Activated CD8-positive, alpha-beta T cell treated with anti-CD3 and anti-CD28 coated beads, Interleukin-2, amount 10 ng/mL, durations not matched to agents 7 days and 5 days (primary cell): Measurements from ENCODE around the gene C1QL2. TPM values are rescaled to one million over a fixed set of nuclear protein-coding genes. Genes with fewer than 3 reads are reported as not detected.

Source experiments
- ATAC-seq: fragments of 150-1000 bp; cut with Tn5 transposase; one replicate; pipeline ENCODE4 v1.10.0; 2021; ENCODE audit warnings: moderate library complexity
- CTCF ChIA-PET: fragments of 350-600 bp; sonication (Branson Sonifier 250); formaldehyde crosslinking; loops from one replicate; lab custom pipeline; 2021; ENCODE audit warnings: antibody characterized with exemption; lab: Charles Lee
- POLR2A ChIA-PET: fragments of 350-600 bp; sonication (Branson Sonifier 250); formaldehyde crosslinking; loops from one replicate; lab custom pipeline; 2021; ENCODE audit warnings: antibody characterized with exemption; lab: Charles Lee
- DNase-seq: peaks from one replicate; pipeline ENCODE4 v3.0.0-alpha.2; 2020
- H3K27ac Mint-ChIP-seq: one replicate; pipeline ENCODE4 v1.8.0; 2021; ENCODE audit warnings: mild to moderate bottlenecking, mixed read lengths
- H3K27me3 Mint-ChIP-seq: one replicate; pipeline ENCODE4 v1.8.0; 2021; ENCODE audit warnings: low read depth, mixed read lengths
- H3K36me3 Mint-ChIP-seq: one replicate; pipeline ENCODE4 v1.8.0; 2021; ENCODE audit warnings: low read depth, mixed read lengths
- H3K4me1 Mint-ChIP-seq: one replicate; pipeline ENCODE4 v1.8.0; 2021; ENCODE audit warnings: low read depth, mixed read lengths
- H3K4me3 Mint-ChIP-seq: one replicate; pipeline ENCODE4 v1.8.0; 2021; ENCODE audit warnings: mild to moderate bottlenecking, mixed read lengths
- H3K9me3 Mint-ChIP-seq: one replicate; pipeline ENCODE4 v1.8.0; 2022; ENCODE audit warnings: mixed read lengths; ENCODE audit not compliant: insufficient read depth
- total RNA-seq, 2 experiments: library from RNA; stranded (reverse); gene quantifications; one replicate each; pipeline ENCODE4 v1.2.3, GENCODE V29; 2021

The C1QL2 gene
- total RNA-seq, 2 experiments from 2014 or later = not detected

- POLR2A ChIA-PET = no interaction called here
Measured at GRCh38 chr2:119111115-119111975, 47.2 kb downstream of the C1QL2 start.

GRCh38 chr2:119109866-119110265, 48.7 kb downstream of the C1QL2 start:
- no peak overlapping the region for H3K27ac Mint-ChIP-seq
- CTCF ChIA-PET = no interaction called here
- DNase-seq = no peak
- H3K4me1 Mint-ChIP-seq = no peaks in the 10 kb centered on the region
- H3K4me3 Mint-ChIP-seq = no peak overlapping the region
- no peaks in the 10 kb centered on the region for H3K36me3 Mint-ChIP-seq
- ATAC-seq = no peak
- H3K27me3 Mint-ChIP-seq = no peaks in the 10 kb centered on the region
- no peaks in the 10 kb centered on the region for H3K9me3 Mint-ChIP-seq
- POLR2A ChIA-PET = no interaction called here

More at GRCh38 chr2:119111115-119111975, 47.2 kb downstream of the C1QL2 start:
- no peak overlapping the region for H3K27ac Mint-ChIP-seq
- no peak overlapping the region for H3K4me3 Mint-ChIP-seq
- no peaks in the 10 kb centered on the region for H3K4me1 Mint-ChIP-seq
- ATAC-seq (no peak), DNase-seq (no peak)
- no peaks in the 10 kb centered on the region for H3K36me3 Mint-ChIP-seq
- H3K27me3 Mint-ChIP-seq = no peaks in the 10 kb centered on the region
- H3K9me3 Mint-ChIP-seq = no peaks in the 10 kb centered on the region
- CTCF ChIA-PET = no interaction called here

DNA sequence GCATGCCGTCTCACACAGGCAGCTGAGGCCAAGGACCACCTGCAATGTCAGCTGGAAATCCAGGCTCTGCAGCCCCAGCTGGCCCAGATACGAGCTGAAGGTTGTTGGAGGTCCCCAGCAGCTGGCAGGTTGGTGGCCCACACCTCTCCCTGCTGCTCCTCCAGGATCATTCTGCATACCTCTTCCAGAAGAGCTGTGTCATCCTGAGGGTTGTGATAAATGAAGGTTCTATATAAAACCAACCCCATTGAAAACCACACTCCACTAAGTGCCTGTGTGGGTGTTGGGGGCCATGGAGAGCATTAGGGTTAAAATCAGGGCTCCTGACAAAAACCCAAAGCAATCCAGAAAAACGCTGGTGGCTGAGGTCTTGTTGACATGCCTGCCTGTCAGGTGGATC, 50.4 kb downstream of the C1QL2 start:
- ChIA-PET POLR2A (no interaction called here), CTCF (no interaction called here)
- Mint-ChIP-seq H3K4me3 (no peak overlapping the region), H3K4me1 (no peaks in the 10 kb centered on the region), H3K36me3 (no peaks in the 10 kb centered on the region), H3K27ac (no peak overlapping the region), H3K9me3 (no peaks in the 10 kb centered on the region), H3K27me3 (no peaks in the 10 kb centered on the region)
- ATAC-seq = no peak
- DNase-seq = no peak

DNA sequence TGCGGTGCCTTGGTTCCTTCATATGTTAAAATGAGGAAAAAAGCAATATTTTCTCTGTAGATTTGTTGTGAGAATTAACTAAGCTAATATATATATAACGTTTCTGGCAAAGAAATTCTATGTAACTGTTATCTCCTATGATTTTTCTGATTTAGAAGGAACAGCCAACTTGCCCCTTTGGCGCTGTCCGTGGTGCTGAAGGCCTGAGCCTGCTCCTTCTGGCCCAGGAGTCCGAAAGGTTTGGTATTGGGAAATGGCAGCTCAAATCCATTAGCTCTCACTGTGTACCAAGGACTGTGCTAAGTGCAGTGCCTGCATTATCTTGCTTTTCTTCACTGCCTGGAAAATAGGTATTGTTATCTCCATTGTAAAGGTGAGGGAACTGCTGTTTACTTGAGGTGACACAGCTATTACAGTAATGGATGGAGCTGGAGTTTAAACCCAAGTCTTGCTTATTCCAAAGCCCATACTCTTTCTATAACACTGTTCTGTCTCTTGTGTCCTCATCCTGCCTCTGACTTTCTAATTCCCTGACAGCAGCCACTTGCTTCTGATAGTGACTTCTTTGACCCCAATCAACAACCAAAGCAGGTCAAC, 52.2 kb downstream of the C1QL2 start:
- ATAC-seq (no peak), DNase-seq (peak; percentile 61)
- H3K36me3 Mint-ChIP-seq = no peaks in the 10 kb centered on the region
- H3K27ac Mint-ChIP-seq = no peak overlapping the region
- no peaks in the 10 kb centered on the region for H3K9me3 Mint-ChIP-seq
- H3K4me3 Mint-ChIP-seq = no peak overlapping the region
- no peaks in the 10 kb centered on the region for H3K4me1 Mint-ChIP-seq
- ChIA-PET POLR2A (no interaction called here), CTCF (interaction anchor here (1.1 kb wide), 1 partner anchor 225 kb away, joined by 4 read pairs; no protein-coding TSS in a partner anchor)
- no peaks in the 10 kb centered on the region for H3K27me3 Mint-ChIP-seq

Other genes with a start within 250 kb of the C1QL2 start
- gene MARCO, start 216.6 kb downstream of the C1QL2 start, total RNA-seq = not detected
- gene STEAP3, start 65.1 kb upstream of the C1QL2 start, total RNA-seq = under 1 TPM; 0.13 TPM
- 1 to 10 TPM; 5.8 to 6.6 TPM for gene C2orf76, start 208.1 kb upstream of the C1QL2 start, total RNA-seq
- gene DBI, start 208.2 kb upstream of the C1QL2 start, total RNA-seq = 100 to 1,000 TPM; 192 TPM